GM23338 (cell line): ENCODE data around the gene FAM83F. TPM values are rescaled to one million over a fixed set of nuclear protein-coding genes. Genes with fewer than 3 reads are reported as not detected.
A peak's percentile ranks its signal among the peaks of the same experiment; 100 is the strongest.

Experiments
- ATAC-seq: fragments of 200-7000 bp; cut with Tn5 transposase; 3 replicates; pipeline ENCODE4 v1.9.1; 2020
- DNase-seq: peaks from one replicate; pipeline ENCODE4 v3.0.0-alpha.2; 2015; ENCODE audit warnings: low spot score
- H2AFZ ChIP-seq: fragments of 200-600 bp; sonication (generic); 2 replicates; pipeline ENCODE4 v1.8.0; 2016; ENCODE audit warnings: antibody characterized with exemption, mild to moderate bottlenecking, moderate library complexity
- H3F3A ChIP-seq: fragments of 200-600 bp; sonication (generic); replicated peaks from 2 replicates; pipeline ENCODE4 v1.8.0; 2017; ENCODE audit warnings: antibody characterized with exemption, mixed run types, low read depth
- H3K27ac ChIP-seq: fragments of 200-600 bp; sonication (generic); 2 replicates; pipeline ENCODE4 v1.6.1; 2016; ENCODE audit warnings: low read depth
- H3K27me3 ChIP-seq: fragments of 200-600 bp; sonication (generic); 2 replicates; pipeline ENCODE4 v1.8.0; 2016; ENCODE audit warnings: mild to moderate bottlenecking, mixed run types, moderate library complexity; ENCODE audit not compliant: insufficient read depth
- H3K36me3 ChIP-seq: fragments of 200-600 bp; sonication (generic); 2 replicates; pipeline ENCODE4 v1.8.0; 2016; ENCODE audit warnings: mild to moderate bottlenecking; ENCODE audit not compliant: insufficient read depth
- H3K4me1 ChIP-seq: fragments of 200-600 bp; sonication (generic); 2 replicates; pipeline ENCODE4 v1.8.0; 2016; ENCODE audit warnings: mild to moderate bottlenecking, moderate library complexity; ENCODE audit not compliant: insufficient read depth
- H3K4me2 ChIP-seq: fragments of 200-600 bp; sonication (generic); 2 replicates; pipeline ENCODE4 v1.7.1; 2017; ENCODE audit warnings: mixed run types
- H3K4me3 ChIP-seq: fragments of 200-600 bp; sonication (generic); 2 replicates; pipeline ENCODE4 v1.6.1; 2016; ENCODE audit warnings: mixed run types
- H3K79me2 ChIP-seq: fragments of 200-600 bp; sonication (generic); replicated peaks from 2 replicates; pipeline ENCODE4 v1.8.0; 2017; ENCODE audit warnings: mild to moderate bottlenecking; ENCODE audit not compliant: insufficient read depth
- H3K9me2 ChIP-seq: fragments of 200-600 bp; sonication (generic); 2 replicates; pipeline ENCODE4 v1.8.0; 2017; ENCODE audit not compliant: insufficient read depth
- H4K20me1 ChIP-seq: fragments of 200-600 bp; sonication (generic); replicated peaks from 2 replicates; pipeline ENCODE4 v1.8.0; 2017; ENCODE audit warnings: mild to moderate bottlenecking; ENCODE audit not compliant: insufficient read depth
- H3K27ac Mint-ChIP-seq: 2 replicates; pipeline ENCODE4 v1.8.0; 2020; ENCODE audit warnings: inconsistent platforms, mild to moderate bottlenecking, moderate library complexity, mixed read lengths
- H3K27me3 Mint-ChIP-seq: 3 replicates; pipeline ENCODE4 v1.8.0; 2022; ENCODE audit warnings: low read depth, mild to moderate bottlenecking, moderate library complexity, mixed read lengths, inconsistent platforms; ENCODE audit not compliant: insufficient read depth, poor library complexity
- H3K36me3 Mint-ChIP-seq: 3 replicates; pipeline ENCODE4 v1.8.0; 2021; ENCODE audit warnings: low read depth, mild to moderate bottlenecking, inconsistent platforms, moderate library complexity, mixed read lengths
- H3K4me1 Mint-ChIP-seq: 3 replicates; pipeline ENCODE4 v1.8.0; 2020; ENCODE audit warnings: mild to moderate bottlenecking, inconsistent platforms, mixed read lengths
- H3K4me3 Mint-ChIP-seq: 3 replicates; pipeline ENCODE4 v1.8.0; 2021; ENCODE audit warnings: moderate library complexity, mild to moderate bottlenecking, inconsistent platforms, mixed read lengths
- H3K9me3 Mint-ChIP-seq: 3 replicates; pipeline ENCODE4 v1.8.0; 2020; ENCODE audit warnings: moderate library complexity, mild to moderate bottlenecking, inconsistent platforms, mixed read lengths
- CTCF ChIP-seq, 2 experiments: fragments of 200-600 bp in 1 of 2; sonication (generic) in 1 of 2; conservative IDR thresholded peaks; 2 replicates each; pipeline versions ENCODE4 v1.5.1 to v1.6.1; 2016 to 2017; ENCODE audit warnings: antibody characterized with exemption in 2 of 2, low read depth in 2 of 2, mild to moderate bottlenecking in 2 of 2, moderate library complexity in 1 of 2
- ETS1 ChIP-seq: IDR thresholded peaks from 2 replicates; pipeline ENCODE4 v1.6.1; 2016; ENCODE audit warnings: antibody characterized with exemption
- EZH2 ChIP-seq: fragments of 200-600 bp; sonication (generic); IDR thresholded peaks from one replicate; pipeline ENCODE4 v1.8.0; 2017; ENCODE audit warnings: antibody characterized with exemption, mild to moderate bottlenecking, low read depth; ENCODE audit not compliant: unreplicated experiment
- EZH2phosphoT487 ChIP-seq: fragments of 200-600 bp; sonication (generic); IDR thresholded peaks from one replicate; pipeline ENCODE4 v1.8.1; 2018; ENCODE audit warnings: antibody characterized with exemption; ENCODE audit not compliant: unreplicated experiment
- JUNB ChIP-seq: IDR thresholded peaks from one replicate; pipeline ENCODE4 v1.6.1; 2016; ENCODE audit warnings: antibody characterized with exemption; ENCODE audit not compliant: unreplicated experiment
- NANOG ChIP-seq: IDR thresholded peaks from 2 replicates; pipeline ENCODE4 v1.6.1; 2016; ENCODE audit warnings: antibody characterized with exemption, borderline replicate concordance
- REST ChIP-seq: IDR thresholded peaks from one replicate; pipeline ENCODE4 v1.6.1; 2018; ENCODE audit warnings: antibody characterized with exemption; ENCODE audit not compliant: unreplicated experiment
- ZNF114 ChIP-seq: fragments of 250-450 bp; sonication (Bioruptor Pico); IDR thresholded peaks from 2 replicates; pipeline ENCODE4 v1.5.0; 2020; ENCODE audit warnings: mild to moderate bottlenecking, moderate library complexity
- polyA plus RNA-seq: library from polyadenylated mRNA; unstranded; fragments of >200 nt; fragmentation: Nextera tagmentation; extraction: Ambion mirVana; gene quantifications from 2 replicates; pipeline ENCODE4 v1.2.1, GENCODE V29; 2016
- total RNA-seq: library from RNA; depleted of rRNA; stranded (reverse); fragments of >200 nt; shearing (Covaris generic); gene quantifications from 2 replicates; pipeline ENCODE4 v1.2.3, GENCODE V29; 2014

The FAM83F gene
- total and polyA plus RNA-seq, 2 experiments from 2014 or later = 3.7 to 15.9 TPM

- Histone ChIP-seq H3K4me2 (peak overlapping the region; percentile 96), H3F3A (peaks cover 25% of the 10 kb centered on the region), H3K27me3 (peaks cover 13% of the 10 kb centered on the region), H3K27ac (peak overlapping the region; percentile 85), H3K4me1 (peaks cover 83% of the 10 kb centered on the region), H3K79me2 (peaks cover 63% of the 10 kb centered on the region), H2AFZ (no peak overlapping the region), H3K9me2 (no peaks in the 10 kb centered on the region), H4K20me1 (peaks cover 8% of the 10 kb centered on the region), H3K36me3 (no peaks in the 10 kb centered on the region; the same call in 1 of the 2 replicates), H3K4me3 (peak overlapping the region; percentile 34)
- H3K4me3 Mint-ChIP-seq = peak overlapping the region; percentile 76
- peaks cover 17% of the 10 kb centered on the region for H3K36me3 Mint-ChIP-seq
- DNase-seq = peak; percentile 84
- ATAC-seq = peak; percentile 32
- peak overlapping the region; percentile 86 for H3K27ac Mint-ChIP-seq
- TF ChIP-seq NANOG = peak; percentile 27; the same call in 1 of the 2 replicates
- TF ChIP-seq ZNF114 (CRISPR knock-in tag) = no peak
- TF ChIP-seq ETS1 = no peak
- TF ChIP-seq EZH2 = no peak
- TF ChIP-seq CTCF (conservative IDR thresholded peaks at IDR 0.05; ENCODE audit: low read depth in 2 of 2) = no peak
- peaks cover 78% of the 10 kb centered on the region for H3K4me1 Mint-ChIP-seq
- H3K9me3 Mint-ChIP-seq = no peaks in the 10 kb centered on the region; the same call in 2 of the 3 replicates
- H3K27me3 Mint-ChIP-seq = peaks cover 22% of the 10 kb centered on the region
Measured at GRCh38 chr22:39997939-39998726, 3.4 kb downstream of the FAM83F start.

GRCh38 chr22:39999144-39999757, 4.5 kb downstream of the FAM83F start:
- H3K27me3 Mint-ChIP-seq = peaks cover 15% of the 10 kb centered on the region
- no peaks in the 10 kb centered on the region; the same call in 1 of the 2 replicates for H3K36me3 ChIP-seq
- no peaks in the 10 kb centered on the region; the same call in 2 of the 3 replicates for H3K9me3 Mint-ChIP-seq
- H2AFZ ChIP-seq = no peak overlapping the region
- peak overlapping the region; percentile 38; the same call in 2 of the 3 replicates for H3K4me3 Mint-ChIP-seq
- no peak for DNase-seq
- TF ChIP-seq ETS1 (no peak), JUNB (no peak), NANOG (no peak), EZH2phosphoT487 (no peak), CTCF (conservative IDR thresholded peaks at IDR 0.05; ENCODE audit: low read depth in 2 of 2) (peak in 1 of 2 experiments; percentile 26; a peak in 2 of 4 replicates), REST (no peak)
- peaks cover 18% of the 10 kb centered on the region for H3F3A ChIP-seq
- peaks cover 9% of the 10 kb centered on the region for H4K20me1 ChIP-seq
- peaks cover 82% of the 10 kb centered on the region for H3K4me1 ChIP-seq
- H3K36me3 Mint-ChIP-seq = peaks cover 17% of the 10 kb centered on the region
- peaks cover 2% of the 10 kb centered on the region for H3K27me3 ChIP-seq
- peak overlapping the region; percentile 68; the same call in 1 of the 2 replicates for H3K27ac Mint-ChIP-seq
- H3K27ac ChIP-seq = peak overlapping the region; percentile 85; the same call in 1 of the 2 replicates
- peaks cover 80% of the 10 kb centered on the region for H3K4me1 Mint-ChIP-seq
- peak overlapping the region; percentile 96 for H3K4me2 ChIP-seq
- ATAC-seq = no peak
- H3K79me2 ChIP-seq = peaks cover 74% of the 10 kb centered on the region
- peak overlapping the region; percentile 34 for H3K4me3 ChIP-seq
- H3K9me2 ChIP-seq = no peaks in the 10 kb centered on the region
